Left renal cortex interstitium (tissue), 4 donors: ENCODE measurements around the gene SLC35G2. TPM values are rescaled to one million over a fixed set of nuclear protein-coding genes. Genes with fewer than 3 reads are reported as not detected.
"Not testable (repeated sequence)": the region's sequence is repeated elsewhere in the genome, so short reads cannot be mapped to it uniquely, and the experiment has no call there.

Source experiments
- DNase-seq, 4 donors: peaks; one replicate each; pipeline ENCODE4 v3.0.0-alpha.2; 2013; ENCODE audit warnings: low read depth in 4 of 4, low spot score in 2 of 4, missing footprints in 1 of 4
- polyA plus RNA-seq, 4 donors: library from polyadenylated mRNA; unstranded; fragments of 120-200 nt; gene quantifications; one replicate each; pipeline ENCODE4 v1.2.1, GENCODE V29; 2013; ENCODE audit not compliant: insufficient read length in 4 of 4

SLC35G2 gene
- polyA plus RNA-seq, 4 donors = 2.8 to 10.3 (median 4.5) TPM

DNA sequence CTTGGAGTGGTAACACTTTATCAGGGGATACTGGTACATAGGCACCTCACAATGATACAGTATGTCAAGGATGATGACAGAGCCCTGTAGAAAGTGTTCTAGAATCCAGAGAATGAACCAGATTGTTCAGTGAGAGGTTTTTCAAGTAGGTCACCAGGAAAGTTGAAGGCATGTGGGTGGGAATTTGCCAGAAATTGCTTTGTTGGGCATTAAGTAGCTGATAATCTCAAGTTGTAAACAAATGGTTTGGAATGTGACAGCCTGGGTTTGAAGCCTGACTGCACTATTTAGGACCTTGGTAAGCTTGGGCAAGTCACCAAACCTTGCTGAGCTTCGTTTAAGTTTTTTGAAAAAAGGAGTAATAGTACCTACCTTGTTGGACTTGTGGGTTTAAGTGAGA is 12.5 kb downstream of the SLC35G2 start:
- DNase-seq = no peak

DNA sequence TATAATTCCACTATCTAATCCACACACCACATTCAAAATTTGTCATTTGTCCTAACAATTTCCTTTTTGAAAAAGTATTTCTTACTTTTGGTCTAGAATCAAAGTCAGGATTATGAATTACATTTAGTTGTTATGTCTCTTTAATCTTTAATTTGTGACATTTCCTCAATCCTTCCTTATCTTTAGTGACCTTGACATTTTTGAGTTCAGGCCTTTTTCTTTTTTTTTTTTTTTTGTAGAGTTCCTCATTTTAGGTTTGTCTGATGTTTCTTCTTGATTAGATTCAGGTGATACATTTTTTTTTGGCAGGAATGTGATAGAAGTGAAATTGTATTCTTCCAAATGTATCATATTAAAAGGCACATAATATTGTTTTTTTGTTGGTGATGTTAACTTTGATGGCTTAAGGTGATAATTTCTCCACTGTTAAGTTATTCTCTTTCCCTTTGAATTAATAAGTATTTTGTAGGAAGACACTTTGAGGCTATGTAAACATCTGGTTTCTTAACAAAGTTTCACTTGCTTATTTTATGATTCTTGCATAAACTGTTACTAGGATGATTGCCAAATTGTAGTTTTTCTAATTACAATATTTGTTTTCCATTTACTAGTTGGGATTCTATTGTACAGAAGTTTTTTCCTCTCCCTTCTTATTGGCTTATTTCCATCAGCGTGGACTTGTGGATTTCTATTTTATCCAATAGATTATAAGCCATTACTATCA is 16.3 kb downstream of the SLC35G2 start:
- no peak for DNase-seq

DNA sequence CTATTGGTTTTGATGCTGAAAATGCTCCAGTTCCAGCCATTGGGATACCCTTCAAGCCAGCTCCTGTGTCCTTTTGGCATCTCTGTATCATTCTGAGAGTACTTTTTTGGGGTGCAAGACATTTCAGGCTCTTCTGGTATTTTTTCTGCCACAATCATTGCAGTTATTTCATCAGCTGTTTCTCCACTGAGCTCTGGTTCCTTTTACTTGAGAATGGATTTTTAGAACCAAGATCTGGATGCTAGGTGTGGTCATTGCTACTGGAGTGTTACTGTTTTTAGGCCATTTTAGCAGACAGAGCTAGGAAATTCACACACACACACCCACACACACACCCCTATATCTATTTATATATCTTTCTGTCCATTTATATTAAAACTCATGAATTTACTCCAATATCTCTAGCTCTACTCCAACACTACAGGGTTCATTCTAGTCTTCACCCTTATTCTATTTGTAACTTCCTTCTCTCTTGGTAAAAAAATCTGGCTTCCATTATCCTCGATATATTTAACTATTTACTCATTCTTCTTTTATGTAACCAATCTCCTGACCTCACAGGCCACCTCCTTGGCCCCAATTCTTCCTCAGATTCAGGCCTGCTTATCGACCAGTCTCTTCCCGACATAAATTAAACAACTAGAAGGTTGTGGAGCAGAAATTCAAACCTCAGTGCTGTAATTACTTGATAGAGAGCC is 17.0 kb downstream of the SLC35G2 start:
- no peak for DNase-seq

DNA sequence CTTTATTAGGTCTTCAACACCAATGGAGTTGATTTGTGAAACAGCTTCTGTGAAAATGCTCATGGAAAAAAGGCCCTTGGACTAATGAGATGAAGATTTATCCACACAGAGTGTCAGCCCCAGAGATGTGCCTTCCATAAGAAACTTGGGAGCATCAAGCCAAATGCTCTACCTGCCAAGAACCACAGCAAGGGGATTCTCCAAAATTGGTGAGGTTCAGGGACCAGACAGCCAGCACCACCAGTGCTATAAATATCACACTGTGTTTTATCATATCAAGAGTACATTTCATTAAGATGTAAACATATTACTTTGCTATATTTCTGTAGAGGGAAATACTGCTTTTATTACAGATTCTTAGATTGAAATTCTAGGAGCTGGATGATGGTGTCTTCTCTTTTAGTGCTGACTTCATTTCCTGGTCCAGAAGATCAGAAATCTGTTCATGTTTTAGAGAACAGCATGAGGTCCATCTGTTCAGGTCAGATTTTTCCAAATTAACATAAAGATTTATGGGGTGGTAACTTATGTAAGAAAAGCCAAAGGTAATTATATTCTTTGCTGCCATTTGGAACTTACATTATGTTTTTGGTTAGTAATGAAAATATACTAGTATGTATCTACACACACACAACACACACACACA is 17.7 kb downstream of the SLC35G2 start:
- no peak for DNase-seq

DNA sequence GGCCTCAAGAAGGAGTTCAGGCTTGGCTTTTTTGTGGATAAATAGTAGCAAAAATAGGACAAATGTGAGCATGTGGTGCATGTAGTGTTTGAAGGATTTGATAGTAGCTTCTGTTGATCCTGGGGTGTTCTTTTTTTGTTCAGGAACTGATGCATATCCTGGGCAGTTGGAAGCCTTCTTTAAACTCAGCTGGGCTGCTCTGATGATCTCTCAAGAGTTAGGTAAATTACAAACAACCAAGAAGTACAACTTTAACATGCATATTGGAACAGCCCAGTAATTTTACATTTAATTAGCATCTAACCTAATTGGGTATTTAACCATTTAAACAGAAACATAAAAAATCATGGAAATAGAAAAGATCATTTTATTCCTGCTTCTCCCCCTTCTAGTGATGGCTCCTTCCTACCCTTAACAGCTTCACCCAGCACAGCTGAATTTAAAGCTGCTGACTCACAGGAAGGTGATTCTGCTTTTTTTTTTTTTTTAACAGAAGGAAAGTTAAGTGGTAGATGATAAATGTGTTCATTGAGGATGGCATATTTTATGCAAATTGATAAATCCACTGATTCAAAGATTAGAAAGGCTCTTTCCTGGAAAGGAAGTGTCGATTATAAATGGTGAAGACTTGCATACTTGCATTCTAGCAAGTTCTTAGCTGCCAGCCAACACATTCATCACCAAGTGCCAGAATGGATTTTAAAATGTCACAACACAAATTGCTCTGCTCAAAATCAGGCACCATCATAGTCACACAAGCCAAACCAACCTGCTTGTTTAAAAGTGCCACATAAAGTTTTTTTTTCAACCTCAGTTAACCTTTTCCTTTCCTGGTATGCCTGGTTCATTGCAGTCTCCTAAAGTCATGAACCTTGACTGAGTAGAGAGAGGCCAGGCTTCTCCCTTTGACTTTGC is 20.0 kb downstream of the SLC35G2 start:
- DNase-seq = no peak

DNA sequence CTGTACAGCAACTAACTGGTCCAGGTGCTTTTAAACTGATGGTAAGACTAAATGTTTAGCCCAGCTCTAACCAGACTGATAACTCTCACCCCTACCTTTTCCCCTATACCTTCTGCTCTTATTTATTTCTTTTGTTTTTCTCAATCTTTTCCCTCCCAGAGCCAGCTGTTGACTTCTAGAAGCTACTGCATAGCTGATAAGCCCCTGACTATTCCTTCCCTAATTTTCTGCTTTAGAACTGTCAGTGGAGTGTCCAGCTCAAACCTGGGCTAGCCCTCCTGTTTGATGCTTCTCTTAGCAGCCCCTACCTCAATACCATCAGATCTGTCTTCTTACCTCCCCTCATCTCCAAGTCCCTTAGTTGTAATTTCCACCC is 20.6 kb downstream of the SLC35G2 start:
- DNase-seq = no peak

DNA sequence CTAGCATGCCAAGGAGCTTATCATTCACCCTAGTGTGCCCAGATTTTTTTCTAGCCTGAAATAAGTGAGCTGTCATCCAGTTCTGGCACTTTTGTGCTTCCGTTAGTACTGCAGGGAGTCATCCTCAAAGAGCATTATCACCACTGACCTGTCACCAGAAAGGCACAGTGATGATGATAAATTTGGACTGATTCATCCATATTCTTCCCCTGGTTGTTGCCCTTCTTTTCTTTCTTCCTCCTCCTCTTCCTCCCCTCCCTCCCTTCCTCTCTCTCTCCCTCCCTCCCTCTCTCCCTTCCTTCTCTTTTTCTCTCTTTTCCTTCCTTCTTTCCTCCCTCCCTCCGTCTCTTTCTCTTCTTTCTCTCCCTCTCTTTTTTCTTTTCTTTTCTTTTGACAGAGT is 21.3 kb downstream of the SLC35G2 start:
- no peak for DNase-seq

DNA sequence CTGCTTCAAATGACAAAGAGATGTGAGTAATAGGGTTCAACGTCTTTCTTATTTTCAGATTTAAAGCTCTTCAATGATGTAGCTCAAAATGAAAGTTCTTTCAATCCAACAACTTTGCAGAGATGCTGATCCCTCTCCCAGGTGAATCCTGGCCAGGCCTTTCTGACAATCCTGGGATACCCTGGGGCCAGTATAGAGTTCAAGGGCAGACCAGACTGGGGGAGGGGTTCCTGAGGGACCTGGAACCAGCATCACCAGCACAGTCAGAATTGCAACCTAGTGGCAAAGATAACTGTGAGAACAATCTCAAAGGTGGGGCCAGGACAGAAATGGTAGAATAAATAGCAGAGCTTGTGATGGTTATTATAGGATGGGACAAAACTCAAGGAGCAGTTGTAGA is 23.4 kb downstream of the SLC35G2 start:
- DNase-seq = no peak

DNA sequence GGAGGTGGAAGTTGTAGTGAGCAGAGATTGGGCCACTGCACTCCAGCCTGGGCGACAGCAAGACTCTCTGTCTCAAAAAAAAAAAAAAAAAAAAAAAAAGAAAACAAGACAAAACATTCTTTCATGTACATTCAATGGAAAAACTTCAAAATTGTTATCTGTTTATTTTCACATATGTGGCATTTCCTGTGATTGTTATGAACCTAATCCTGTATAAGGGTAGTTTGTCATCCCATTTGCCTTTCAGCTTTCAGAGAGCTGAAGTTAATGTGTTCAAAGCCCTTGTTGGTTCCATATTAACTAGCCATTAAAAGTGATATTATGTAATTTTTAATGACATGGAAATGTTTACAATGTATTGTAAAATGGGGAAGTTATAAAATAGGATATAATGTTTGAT is 25.8 kb downstream of the SLC35G2 start:
- no peak for DNase-seq

DNA sequence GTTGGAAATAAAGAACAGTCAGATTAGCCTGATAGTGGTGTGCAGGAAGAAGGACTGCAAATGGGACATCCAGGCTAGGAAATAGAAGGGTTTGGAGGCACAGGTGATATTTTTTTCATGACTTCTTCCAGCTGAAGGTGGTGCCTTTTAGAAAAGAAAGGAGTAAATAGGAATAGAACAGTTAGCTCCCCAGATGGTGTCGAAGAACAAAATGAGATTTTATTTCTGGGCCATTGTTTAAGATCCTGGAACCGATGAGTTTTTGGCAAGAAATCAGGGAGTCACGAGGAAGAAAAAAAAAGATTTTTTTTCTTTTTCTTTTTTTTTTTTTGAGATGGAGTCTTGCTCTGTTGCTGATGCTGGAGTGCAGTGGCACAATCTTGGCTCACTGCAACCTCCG is 33.3 kb downstream of the SLC35G2 start:
- no peak for DNase-seq

DNA sequence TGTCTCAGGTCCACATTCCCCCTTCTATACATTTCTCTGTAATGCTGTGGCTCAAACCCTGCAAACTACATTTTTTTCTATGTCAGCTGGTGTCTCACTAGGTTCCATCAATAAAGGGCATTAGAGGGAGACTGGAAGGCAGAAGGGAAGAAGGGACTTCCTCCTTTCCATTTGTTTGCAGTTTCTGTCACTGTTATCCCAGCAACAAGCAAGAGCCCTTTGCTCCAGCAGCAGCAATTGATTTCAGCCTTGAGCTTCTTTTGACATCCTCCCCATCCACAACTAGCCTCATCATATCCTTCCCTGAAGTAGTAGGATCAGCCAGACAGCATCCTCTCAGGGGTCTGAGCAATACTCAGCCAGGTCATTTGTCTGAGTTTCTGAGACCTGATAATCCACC is 37.7 kb downstream of the SLC35G2 start:
- DNase-seq = no peak

DNA sequence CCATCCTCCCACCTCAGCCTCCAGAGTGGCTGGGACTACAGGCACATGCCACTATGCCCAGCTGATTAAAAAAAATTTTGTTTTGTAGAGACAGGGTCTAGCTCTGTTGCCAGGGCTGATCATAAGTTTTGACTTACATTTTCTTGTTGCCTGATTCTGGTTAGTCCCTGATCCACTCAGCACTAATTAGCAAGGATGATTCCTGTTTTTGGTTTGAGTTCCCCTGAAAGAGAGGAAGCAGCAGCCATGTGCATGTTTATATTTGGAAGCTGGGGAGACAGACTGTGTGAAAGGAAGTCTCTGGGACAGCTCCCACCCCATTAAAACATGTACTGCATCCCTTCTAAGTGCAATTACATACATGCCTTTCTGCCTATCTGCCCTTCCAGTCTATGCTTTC is 39.5 kb downstream of the SLC35G2 start:
- DNase-seq = no peak

DNA sequence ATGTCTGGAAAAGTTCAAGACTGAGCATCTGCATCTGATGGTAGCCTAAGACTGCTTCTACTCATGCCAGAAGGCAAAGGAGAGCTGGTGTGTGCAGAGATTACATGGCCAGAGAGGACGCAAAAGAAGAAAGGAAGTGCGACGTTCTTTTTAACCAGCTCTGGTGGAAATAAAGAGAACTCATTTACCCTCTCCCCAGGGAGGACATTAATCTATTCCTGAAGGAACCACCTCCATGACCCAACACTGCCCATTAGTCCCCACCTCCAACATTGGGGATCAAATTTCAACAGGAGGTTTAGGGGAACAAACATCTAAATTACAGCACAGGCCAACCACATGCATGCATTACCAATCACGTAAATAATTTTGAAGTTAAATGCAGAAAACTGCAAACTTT is 41.6 kb downstream of the SLC35G2 start:
- peak in 2 of 4 donors; percentile 32 to 34 for DNase-seq

DNA sequence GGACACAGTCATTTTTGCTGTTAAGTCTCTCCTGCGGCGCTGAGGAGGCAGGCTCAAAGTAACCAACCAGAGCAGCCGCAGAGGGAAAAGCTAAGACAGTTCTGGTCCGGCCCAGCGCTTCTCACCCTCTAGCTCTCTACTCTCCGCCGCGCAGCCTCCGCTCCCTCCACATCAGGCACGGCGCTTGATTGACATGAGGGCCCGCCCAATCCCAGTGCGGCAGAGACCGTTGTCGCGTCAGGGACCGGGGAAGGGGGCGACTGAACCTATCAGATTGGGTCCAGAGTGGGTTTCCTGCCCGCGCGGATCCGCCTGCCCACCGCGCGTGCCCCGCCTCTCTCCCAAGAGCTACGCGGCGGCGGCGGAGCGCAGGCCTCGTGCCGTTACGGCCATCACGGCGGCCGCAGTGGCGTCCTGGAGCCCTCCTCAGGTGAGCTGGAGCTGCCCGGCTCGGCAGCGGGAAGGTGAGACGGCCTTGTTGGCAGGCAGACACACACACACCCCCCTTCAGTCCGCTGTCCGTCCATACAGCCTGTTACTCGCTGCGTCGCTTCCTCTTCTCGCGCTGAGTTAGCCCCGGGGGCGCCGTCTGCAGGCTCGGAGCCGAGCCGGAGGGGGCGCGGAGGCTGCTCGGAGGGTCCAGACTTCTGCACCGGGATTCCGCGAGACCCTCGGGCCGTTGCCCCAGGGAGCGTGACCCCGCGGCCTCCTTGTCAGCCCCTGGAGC is 43.1 kb downstream of the SLC35G2 start, which contains the start of gene NCK1:
Gene NCK1, plus strand, starts transcription at position 319 of the 727 bp plus-strand sequence. CDS start 65,794 bp downstream, outside the sequence.
- DNase-seq = peak; percentile 94 to 97 (median 94)

DNA sequence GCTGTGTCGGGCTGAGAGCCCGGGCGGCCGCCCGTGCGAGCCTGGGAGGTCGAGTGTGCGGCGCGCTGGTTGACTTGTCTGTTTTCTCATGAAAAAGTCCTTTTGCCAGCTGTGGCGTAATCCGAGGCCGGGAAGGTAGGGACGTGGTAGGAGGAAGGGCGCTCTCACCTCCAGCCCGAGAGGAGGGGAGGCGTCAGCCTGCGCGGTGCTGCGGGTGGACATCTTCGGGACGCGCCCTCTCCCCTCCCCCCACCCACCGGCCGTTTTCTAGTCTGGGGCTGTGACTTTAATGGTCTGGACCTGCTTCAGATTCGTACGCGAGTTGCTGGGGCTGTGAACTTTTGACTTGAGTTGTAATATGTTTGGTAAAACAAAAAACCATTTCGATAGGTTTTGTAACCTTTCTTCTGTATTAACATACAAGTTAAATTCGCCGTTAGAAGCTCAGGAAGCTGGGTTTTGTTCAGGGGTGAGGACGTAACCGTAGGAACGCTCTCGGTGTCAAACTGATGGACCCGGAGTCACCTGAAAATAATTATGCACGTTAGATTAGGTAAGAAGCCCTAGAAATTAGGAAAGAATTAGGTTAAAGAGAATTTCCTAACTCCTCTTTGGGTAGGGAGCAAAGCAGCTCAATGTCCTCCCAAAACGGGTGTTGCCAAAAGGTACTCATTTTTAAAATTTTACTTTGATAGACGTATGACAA is 43.8 kb downstream of the SLC35G2 start:
- DNase-seq = peak; percentile 41 to 69 (median 48)

DNA sequence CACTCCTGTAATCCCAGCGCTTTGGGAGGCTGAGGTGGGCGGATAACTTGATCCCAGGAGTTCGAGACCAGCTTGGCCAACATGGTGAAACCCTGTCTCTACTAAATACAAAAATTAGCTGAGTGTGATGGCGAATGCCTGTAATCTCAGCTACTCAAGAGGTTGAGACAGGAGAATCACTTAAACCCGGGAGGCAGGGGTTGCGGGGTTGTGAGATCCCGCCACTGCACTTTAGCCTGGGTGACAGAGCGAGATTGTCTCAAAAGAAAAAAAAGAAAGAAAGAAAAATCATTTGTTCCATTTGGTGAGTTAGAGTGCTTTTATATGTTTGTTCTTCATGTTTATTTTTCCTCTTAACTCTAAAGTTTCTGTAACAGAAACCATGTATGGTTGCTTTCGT is 50.4 kb downstream of the SLC35G2 start:
- no peak for DNase-seq

DNA sequence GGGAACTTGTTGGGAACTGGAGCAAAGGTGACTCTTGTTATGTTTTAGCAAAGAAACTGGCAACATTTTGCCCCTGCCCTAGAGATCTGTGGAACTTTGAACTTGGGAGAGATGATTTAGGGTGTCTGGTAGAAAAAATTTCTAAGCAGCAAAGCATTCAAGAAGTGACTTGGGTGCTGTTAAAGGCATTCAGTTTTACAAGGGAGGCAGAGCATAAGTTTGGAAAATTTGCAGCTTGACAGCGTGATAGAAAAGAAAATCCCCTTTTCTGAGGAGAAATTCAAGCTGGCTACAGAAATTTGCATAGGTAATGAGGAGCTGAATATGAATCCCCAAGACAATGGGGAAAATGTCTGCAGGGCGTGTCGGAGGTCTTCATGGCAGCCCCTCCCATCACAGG is 53.3 kb downstream of the SLC35G2 start:
- DNase-seq = not testable (repeated sequence)

DNA sequence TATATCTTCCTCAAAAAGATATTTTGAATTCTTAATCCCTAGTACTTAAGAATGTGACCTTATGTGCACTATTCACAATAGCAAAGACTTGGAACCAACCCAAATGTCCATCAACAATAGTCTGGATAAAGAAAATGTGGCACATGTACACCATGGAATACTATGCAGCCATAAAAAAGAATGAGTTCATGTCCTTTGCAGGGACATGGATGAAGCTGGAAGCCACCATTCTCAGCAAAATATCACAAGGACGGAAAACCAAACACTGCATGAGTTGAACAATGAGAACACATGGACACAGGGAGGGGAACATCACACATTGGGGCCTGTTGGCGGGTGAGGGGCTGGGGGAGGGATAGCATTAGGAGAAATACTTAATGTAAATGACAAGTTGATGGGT is 60.6 kb downstream of the SLC35G2 start:
- DNase-seq = not testable (repeated sequence)

DNA sequence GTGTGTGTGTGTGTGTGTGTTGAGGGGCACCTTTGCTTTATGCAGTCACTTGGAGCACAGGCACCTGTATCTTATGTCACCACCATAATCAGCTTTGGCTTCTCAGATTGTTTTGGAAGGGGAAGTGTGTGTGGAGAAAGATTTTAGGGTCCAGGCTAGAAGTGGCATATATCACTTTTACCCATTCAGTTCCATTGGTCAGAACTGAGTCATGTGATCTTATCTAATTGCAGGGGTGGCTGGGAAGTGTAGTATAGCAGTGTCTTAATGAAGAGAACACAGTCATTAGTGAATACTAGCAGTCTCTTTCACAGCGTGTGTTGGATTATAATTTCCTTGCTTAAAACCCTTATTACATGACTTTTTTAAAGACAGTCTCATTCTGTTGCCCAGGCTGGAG is 63.6 kb downstream of the SLC35G2 start:
- no peak for DNase-seq
